ENCODE data around the gene SLC35D3.

DNA sequence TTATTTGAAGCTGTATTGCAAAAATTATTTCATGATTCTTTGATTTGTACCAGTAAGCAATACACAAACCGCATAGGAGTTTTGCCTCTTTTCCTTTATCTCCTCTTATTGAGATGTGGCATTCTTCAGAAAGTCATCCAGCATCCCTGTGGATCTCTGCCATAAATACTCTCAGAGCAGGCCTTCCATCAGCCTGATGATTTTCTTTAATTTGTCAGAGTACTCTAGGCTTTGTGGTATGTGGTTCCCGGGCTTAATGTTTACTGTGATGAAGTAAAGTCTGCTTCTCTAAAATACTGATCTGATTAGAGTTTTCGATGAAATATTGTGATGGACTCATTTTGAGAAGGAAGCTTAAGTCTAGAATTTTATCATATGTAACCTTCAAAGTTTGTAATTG is 31.1 kb upstream of the SLC35D3 start:
- TF ChIP-seq, protein P1, sequence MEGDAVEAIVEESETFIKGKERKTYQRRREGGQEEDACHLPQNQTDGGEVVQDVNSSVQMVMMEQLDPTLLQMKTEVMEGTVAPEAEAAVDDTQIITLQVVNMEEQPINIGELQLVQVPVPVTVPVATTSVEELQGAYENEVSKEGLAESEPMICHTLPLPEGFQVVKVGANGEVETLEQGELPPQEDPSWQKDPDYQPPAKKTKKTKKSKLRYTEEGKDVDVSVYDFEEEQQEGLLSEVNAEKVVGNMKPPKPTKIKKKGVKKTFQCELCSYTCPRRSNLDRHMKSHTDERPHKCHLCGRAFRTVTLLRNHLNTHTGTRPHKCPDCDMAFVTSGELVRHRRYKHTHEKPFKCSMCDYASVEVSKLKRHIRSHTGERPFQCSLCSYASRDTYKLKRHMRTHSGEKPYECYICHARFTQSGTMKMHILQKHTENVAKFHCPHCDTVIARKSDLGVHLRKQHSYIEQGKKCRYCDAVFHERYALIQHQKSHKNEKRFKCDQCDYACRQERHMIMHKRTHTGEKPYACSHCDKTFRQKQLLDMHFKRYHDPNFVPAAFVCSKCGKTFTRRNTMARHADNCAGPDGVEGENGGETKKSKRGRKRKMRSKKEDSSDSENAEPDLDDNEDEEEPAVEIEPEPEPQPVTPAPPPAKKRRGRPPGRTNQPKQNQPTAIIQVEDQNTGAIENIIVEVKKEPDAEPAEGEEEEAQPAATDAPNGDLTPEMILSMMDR (IDR thresholded peaks at IDR 0.05), result no peak
- no peak for TF ChIP-seq POLR2AphosphoS5 (IDR thresholded peaks at IDR 0.05)

Data from stomach (tissue), 4 donors.